Measurements from ENCODE around the gene SNAPC2. TPM values are rescaled to one million over a fixed set of nuclear protein-coding genes. Genes with fewer than 3 reads are reported as not detected.
A peak's percentile ranks its signal among the peaks of the same experiment; 100 is the strongest.

Gene SNAPC2
- total and polyA plus RNA-seq, 4 donors, result 7.6 to 32.1 (median 21.1) TPM

DNA sequence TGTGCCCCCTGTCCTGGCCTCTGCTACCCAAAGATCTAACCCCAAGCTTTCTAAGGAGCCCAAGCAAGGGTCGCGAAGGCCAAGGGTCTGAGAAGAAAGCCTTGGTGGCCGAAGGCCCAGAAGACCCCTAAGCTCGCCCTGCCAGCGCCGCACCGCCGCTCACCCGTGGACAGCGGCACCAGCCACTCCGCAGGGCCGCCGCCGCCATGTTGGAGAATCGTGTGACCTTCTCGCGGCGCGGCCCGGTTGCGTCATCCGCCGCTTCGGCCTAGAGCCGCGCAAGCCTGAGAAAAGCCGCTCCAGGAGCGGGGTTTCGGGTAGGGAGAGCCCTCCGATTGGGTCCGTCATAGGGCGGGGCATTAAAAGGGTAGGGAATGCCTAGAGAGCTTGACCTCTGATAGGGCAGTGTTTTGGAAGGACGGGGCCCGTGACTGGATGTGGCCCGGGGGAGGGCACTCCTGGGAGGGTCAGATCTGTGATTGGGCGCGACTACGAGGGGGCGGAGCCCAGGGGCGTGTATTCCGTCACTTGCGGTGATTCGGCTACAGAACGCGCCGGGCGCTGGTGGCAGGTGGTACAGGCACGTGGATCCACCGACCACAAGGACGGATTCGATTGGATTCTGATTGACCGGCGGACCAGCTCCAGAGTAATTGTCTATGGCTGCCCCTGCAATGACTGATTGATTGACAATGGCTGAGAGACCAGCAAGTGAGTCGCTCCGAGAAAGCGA, 23.5 kb downstream of the SNAPC2 start, which contains the start of gene TIMM44:
TSS of gene TIMM44 (minus strand) at position 223 of the 733 bp plus-strand sequence. CDS start at position 208, 15 bp downstream.
- Histone ChIP-seq H3K9me3 (ENCODE audit: control insufficient read depth in 4 of 4, insufficient read depth in 3 of 4, low read length in 3 of 4) (no peaks in the 10 kb centered on the region), H3K4me3 (peak within 1 kb of the TSS; percentile 81), H3K27me3 (ENCODE audit: control insufficient read depth in 3 of 3, insufficient read depth in 3 of 3, low read length in 2 of 3) (no peaks in the 10 kb centered on the region), H3K4me1 (ENCODE audit: control insufficient read depth in 5 of 5, insufficient read depth in 5 of 5, low read length in 5 of 5) (peaks cover 0 to 10% (median 0%) of the 10 kb centered on the region in 5 donors), H3K36me3 (ENCODE audit: control insufficient read depth in 4 of 4, insufficient read depth in 4 of 4, low read length in 4 of 4) (peaks cover 5 to 12% (median 8%) of the 10 kb centered on the region in 4 donors), H3K27ac (ENCODE audit: low read depth in 1 of 2, low read length in 1 of 2) (peak within 1 kb of the TSS; percentile 86 to 98), H3K9ac (ENCODE audit: insufficient read depth in 1 of 2, low read length in 2 of 2) (peak within 1 kb of the TSS; percentile 90 to 100)
- 0% methylated on average over 56 of the region's 56 CpGs for WGBS, 2 donors
- TF ChIP-seq, protein P1, sequence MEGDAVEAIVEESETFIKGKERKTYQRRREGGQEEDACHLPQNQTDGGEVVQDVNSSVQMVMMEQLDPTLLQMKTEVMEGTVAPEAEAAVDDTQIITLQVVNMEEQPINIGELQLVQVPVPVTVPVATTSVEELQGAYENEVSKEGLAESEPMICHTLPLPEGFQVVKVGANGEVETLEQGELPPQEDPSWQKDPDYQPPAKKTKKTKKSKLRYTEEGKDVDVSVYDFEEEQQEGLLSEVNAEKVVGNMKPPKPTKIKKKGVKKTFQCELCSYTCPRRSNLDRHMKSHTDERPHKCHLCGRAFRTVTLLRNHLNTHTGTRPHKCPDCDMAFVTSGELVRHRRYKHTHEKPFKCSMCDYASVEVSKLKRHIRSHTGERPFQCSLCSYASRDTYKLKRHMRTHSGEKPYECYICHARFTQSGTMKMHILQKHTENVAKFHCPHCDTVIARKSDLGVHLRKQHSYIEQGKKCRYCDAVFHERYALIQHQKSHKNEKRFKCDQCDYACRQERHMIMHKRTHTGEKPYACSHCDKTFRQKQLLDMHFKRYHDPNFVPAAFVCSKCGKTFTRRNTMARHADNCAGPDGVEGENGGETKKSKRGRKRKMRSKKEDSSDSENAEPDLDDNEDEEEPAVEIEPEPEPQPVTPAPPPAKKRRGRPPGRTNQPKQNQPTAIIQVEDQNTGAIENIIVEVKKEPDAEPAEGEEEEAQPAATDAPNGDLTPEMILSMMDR (IDR thresholded peaks at IDR 0.05; ENCODE audit: control extremely low read depth, extremely low read depth), result no peak
- DNase-seq, result peak; percentile 99 to 100 (median 100)
- ATAC-seq (ENCODE audit: insufficient read depth, low FRiP score), result peak; percentile 99

- Histone ChIP-seq H3K27ac (ENCODE audit: low read depth in 1 of 2, low read length in 1 of 2) (peak overlapping the region; percentile 79 to 93), H3K9me3 (ENCODE audit: control insufficient read depth in 4 of 4, insufficient read depth in 3 of 4, low read length in 3 of 4) (no peaks in the 10 kb centered on the region), H3K9ac (ENCODE audit: insufficient read depth in 1 of 2, low read length in 2 of 2) (peak overlapping the region in 1 of 2 donors; percentile 68), H3K4me3 (peak overlapping the region; percentile 49), H3K36me3 (ENCODE audit: control insufficient read depth in 4 of 4, insufficient read depth in 4 of 4, low read length in 4 of 4) (peaks cover 5 to 12% (median 7%) of the 10 kb centered on the region in 4 donors), H3K27me3 (ENCODE audit: control insufficient read depth in 3 of 3, insufficient read depth in 3 of 3, low read length in 2 of 3) (no peaks in the 10 kb centered on the region), H3K4me1 (ENCODE audit: control insufficient read depth in 5 of 5, insufficient read depth in 5 of 5, low read length in 5 of 5) (peaks cover 0 to 10% (median 0%) of the 10 kb centered on the region in 5 donors)
- TF ChIP-seq, protein P1 (IDR thresholded peaks at IDR 0.05; ENCODE audit: control extremely low read depth, extremely low read depth), result peak; percentile 81
- DNase-seq (peak; percentile 90 to 95 (median 93)), ATAC-seq (ENCODE audit: insufficient read depth, low FRiP score) (peak; percentile 59)
- WGBS, 2 donors, result 26 to 27% methylated on average over 18 of the region's 18 CpGs
These were observed 24.1 kb downstream of the SNAPC2 start for GRCh38 chr19:7944177-7944761.

- Histone ChIP-seq H3K4me3 (no peak overlapping the region), H3K36me3 (ENCODE audit: control insufficient read depth in 4 of 4, insufficient read depth in 4 of 4, low read length in 4 of 4) (no peaks in the 10 kb centered on the region), H3K4me1 (ENCODE audit: control insufficient read depth in 5 of 5, insufficient read depth in 5 of 5, low read length in 5 of 5) (peaks cover 0 to 4% (median 0%) of the 10 kb centered on the region in 5 donors), H3K9ac (ENCODE audit: insufficient read depth in 1 of 2, low read length in 2 of 2) (no peak overlapping the region), H3K27me3 (ENCODE audit: control insufficient read depth in 3 of 3, insufficient read depth in 3 of 3, low read length in 2 of 3) (no peaks in the 10 kb centered on the region), H3K27ac (ENCODE audit: low read depth in 1 of 2, low read length in 1 of 2) (no peak overlapping the region), H3K9me3 (ENCODE audit: control insufficient read depth in 4 of 4, insufficient read depth in 3 of 4, low read length in 3 of 4) (no peaks in the 10 kb centered on the region)
- no peak for DNase-seq
- 96 to 98% methylated on average over 4 of the region's 4 CpGs for WGBS, 2 donors
- TF ChIP-seq, protein P1 (IDR thresholded peaks at IDR 0.05; ENCODE audit: control extremely low read depth, extremely low read depth), result no peak
- no peak for ATAC-seq (ENCODE audit: insufficient read depth, low FRiP score)
These were observed 27.8 kb downstream of the SNAPC2 start for GRCh38 chr19:7947939-7948338.

Data from lung (tissue), 12 donors.